ENCODE measurements around the gene CPNE5. TPM values are rescaled to one million over a fixed set of nuclear protein-coding genes. Genes with fewer than 3 reads are reported as not detected.

CPNE5 gene
- total RNA-seq, 1 donor from 2014 or later, result 1.3 TPM

GRCh38 chr6:36794713-36795065, 44.6 kb downstream of the CPNE5 start:
- TF ChIP-seq CTCF (IDR thresholded peaks at IDR 0.05), result no peak
- H3K4me3 ChIP-seq, result no peak overlapping the region
- H3K9me3 ChIP-seq, result no peaks in the 10 kb centered on the region
- H3K27ac ChIP-seq, result no peak overlapping the region
- DNase-seq (ENCODE audit: low spot score in 2 of 2), result no peak
- H3K4me1 ChIP-seq, result no peaks in the 10 kb centered on the region
- intact Hi-C loops (cut with DNase I), result no loop called here
- no peaks in the 10 kb centered on the region for H3K36me3 ChIP-seq
- no peaks in the 10 kb centered on the region for H3K27me3 ChIP-seq

- intact Hi-C loops (cut with DNase I), result no loop called here
- Histone ChIP-seq H3K27me3 (no peaks in the 10 kb centered on the region), H3K4me3 (no peak overlapping the region), H3K27ac (no peak overlapping the region), H3K36me3 (no peaks in the 10 kb centered on the region), H3K4me1 (no peaks in the 10 kb centered on the region), H3K9me3 (no peaks in the 10 kb centered on the region)
- DNase-seq (ENCODE audit: low spot score in 2 of 2), result no peak
- TF ChIP-seq CTCF (IDR thresholded peaks at IDR 0.05), result no peak
Observed at GRCh38 chr6:36793913-36794712, 45.1 kb downstream of the CPNE5 start.

GRCh38 chr6:36793296-36793912, 45.8 kb downstream of the CPNE5 start:
- Histone ChIP-seq H3K9me3 (no peaks in the 10 kb centered on the region), H3K4me3 (no peak overlapping the region), H3K4me1 (no peaks in the 10 kb centered on the region), H3K27me3 (no peaks in the 10 kb centered on the region), H3K36me3 (no peaks in the 10 kb centered on the region), H3K27ac (no peak overlapping the region)
- intact Hi-C loops (cut with DNase I), result no loop called here
- no peak for DNase-seq (ENCODE audit: low spot score in 2 of 2)
- TF ChIP-seq CTCF (IDR thresholded peaks at IDR 0.05), result no peak

- H3K27ac ChIP-seq, result no peak overlapping the region
- H3K9me3 ChIP-seq, result no peaks in the 10 kb centered on the region
- H3K27me3 ChIP-seq, result no peaks in the 10 kb centered on the region
- no peaks in the 10 kb centered on the region for H3K4me1 ChIP-seq
- TF ChIP-seq CTCF (IDR thresholded peaks at IDR 0.05), result no peak
- H3K36me3 ChIP-seq, result no peaks in the 10 kb centered on the region
- intact Hi-C loops (cut with DNase I), result no loop called here
- no peak for DNase-seq (ENCODE audit: low spot score in 2 of 2)
- no peak overlapping the region for H3K4me3 ChIP-seq
Observed at GRCh38 chr6:36791521-36792135, 47.6 kb downstream of the CPNE5 start.

GRCh38 chr6:36791085-36791484, 48.2 kb downstream of the CPNE5 start:
- no peak for DNase-seq (ENCODE audit: low spot score in 2 of 2)
- TF ChIP-seq CTCF (IDR thresholded peaks at IDR 0.05), result no peak
- no peak overlapping the region for H3K4me3 ChIP-seq
- no peaks in the 10 kb centered on the region for H3K27me3 ChIP-seq
- H3K27ac ChIP-seq, result no peak overlapping the region
- intact Hi-C loops (cut with DNase I), result no loop called here
- H3K36me3 ChIP-seq, result no peaks in the 10 kb centered on the region
- no peaks in the 10 kb centered on the region for H3K4me1 ChIP-seq
- H3K9me3 ChIP-seq, result no peaks in the 10 kb centered on the region

Measured in ascending aorta (tissue), 2 donors.